Loucy (cell line): ENCODE measurements around the gene CDH13.

ENCODE experiments used
- EZH2phosphoT487 ChIP-seq: fragments of 200-600 bp; IDR thresholded peaks from 2 replicates; pipeline ENCODE4 v1.6.1; 2018; ENCODE audit warnings: antibody characterized with exemption, mild to moderate bottlenecking, moderate library complexity, borderline replicate concordance
- TF ChIP-seq, protein P1 (sequence below): fragments of 200-600 bp; sonication (generic); conservative IDR thresholded peaks from 2 replicates; pipeline ENCODE4 v1.5.1; 2014; ENCODE audit warnings: mild to moderate bottlenecking, antibody characterized with exemption, low read length

DNA sequence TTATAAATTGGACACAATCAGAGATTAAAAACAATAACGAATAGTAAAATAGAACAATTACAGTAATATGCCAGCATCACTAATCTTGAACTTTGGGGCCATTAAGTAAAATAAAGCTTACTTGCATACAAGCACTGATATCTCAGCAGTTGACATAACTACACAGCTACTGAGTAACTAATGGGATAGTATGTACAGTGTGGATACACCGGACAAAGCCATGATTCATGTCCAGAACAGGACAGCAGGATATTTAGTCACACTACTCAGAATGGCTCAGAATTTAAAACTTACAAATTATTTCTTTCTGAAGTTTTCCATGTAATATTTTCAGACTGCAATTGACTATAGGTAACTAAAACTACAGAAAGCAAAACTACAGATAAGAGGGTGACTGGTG is 427.5 kb downstream of the CDH13 start:
- TF ChIP-seq, protein P1, sequence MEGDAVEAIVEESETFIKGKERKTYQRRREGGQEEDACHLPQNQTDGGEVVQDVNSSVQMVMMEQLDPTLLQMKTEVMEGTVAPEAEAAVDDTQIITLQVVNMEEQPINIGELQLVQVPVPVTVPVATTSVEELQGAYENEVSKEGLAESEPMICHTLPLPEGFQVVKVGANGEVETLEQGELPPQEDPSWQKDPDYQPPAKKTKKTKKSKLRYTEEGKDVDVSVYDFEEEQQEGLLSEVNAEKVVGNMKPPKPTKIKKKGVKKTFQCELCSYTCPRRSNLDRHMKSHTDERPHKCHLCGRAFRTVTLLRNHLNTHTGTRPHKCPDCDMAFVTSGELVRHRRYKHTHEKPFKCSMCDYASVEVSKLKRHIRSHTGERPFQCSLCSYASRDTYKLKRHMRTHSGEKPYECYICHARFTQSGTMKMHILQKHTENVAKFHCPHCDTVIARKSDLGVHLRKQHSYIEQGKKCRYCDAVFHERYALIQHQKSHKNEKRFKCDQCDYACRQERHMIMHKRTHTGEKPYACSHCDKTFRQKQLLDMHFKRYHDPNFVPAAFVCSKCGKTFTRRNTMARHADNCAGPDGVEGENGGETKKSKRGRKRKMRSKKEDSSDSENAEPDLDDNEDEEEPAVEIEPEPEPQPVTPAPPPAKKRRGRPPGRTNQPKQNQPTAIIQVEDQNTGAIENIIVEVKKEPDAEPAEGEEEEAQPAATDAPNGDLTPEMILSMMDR: no peak
- no peak for TF ChIP-seq EZH2phosphoT487
